SJCRH30 (cell line): Measurements from ENCODE around the gene TRIM45. TPM values are rescaled to one million over a fixed set of nuclear protein-coding genes. Genes with fewer than 3 reads are reported as not detected.
"Not testable (repeated sequence)": the region's sequence is repeated elsewhere in the genome, so short reads cannot be mapped to it uniquely, and the experiment has no call there.

ENCODE experiments used
- DNase-seq, 2 experiments: peaks; one replicate each; pipeline ENCODE4 v3.0.0-alpha.2; 2015 to 2020
- H3K27ac ChIP-seq: fragments of 250-450 bp; sonication (Bioruptor Pico); 2 replicates; pipeline ENCODE4 v1.5.1; 2020; ENCODE audit warnings: mild to moderate bottlenecking, moderate library complexity
- H3K27me3 ChIP-seq: fragments of 250-450 bp; sonication (Bioruptor Pico); 2 replicates; pipeline ENCODE4 v1.5.1; 2020; ENCODE audit warnings: mild to moderate bottlenecking, moderate library complexity
- H3K36me3 ChIP-seq: fragments of 250-450 bp; sonication (Bioruptor Pico); 2 replicates; pipeline ENCODE4 v1.5.1; 2020; ENCODE audit warnings: mild to moderate bottlenecking, moderate library complexity
- H3K4me1 ChIP-seq: fragments of 250-450 bp; sonication (Bioruptor Pico); 2 replicates; pipeline ENCODE4 v1.5.1; 2020; ENCODE audit warnings: mild to moderate bottlenecking, moderate library complexity
- H3K4me3 ChIP-seq: fragments of 250-450 bp; sonication (Bioruptor Pico); 2 replicates; pipeline ENCODE4 v1.5.1; 2020; ENCODE audit warnings: mild to moderate bottlenecking, moderate library complexity
- H3K9me3 ChIP-seq: fragments of 250-450 bp; sonication (Bioruptor Pico); replicated peaks from 2 replicates; pipeline ENCODE4 v1.5.1; 2020; ENCODE audit warnings: mild to moderate bottlenecking, moderate library complexity
- total RNA-seq: library from RNA; depleted of rRNA; stranded (reverse); fragments of >200 nt; shearing (Covaris generic); gene quantifications from 2 replicates; pipeline ENCODE4 v1.2.3, GENCODE V29; 2014

The TRIM45 gene
- total RNA-seq, 1 experiment from 2014 or later = 16.1 TPM

DNA sequence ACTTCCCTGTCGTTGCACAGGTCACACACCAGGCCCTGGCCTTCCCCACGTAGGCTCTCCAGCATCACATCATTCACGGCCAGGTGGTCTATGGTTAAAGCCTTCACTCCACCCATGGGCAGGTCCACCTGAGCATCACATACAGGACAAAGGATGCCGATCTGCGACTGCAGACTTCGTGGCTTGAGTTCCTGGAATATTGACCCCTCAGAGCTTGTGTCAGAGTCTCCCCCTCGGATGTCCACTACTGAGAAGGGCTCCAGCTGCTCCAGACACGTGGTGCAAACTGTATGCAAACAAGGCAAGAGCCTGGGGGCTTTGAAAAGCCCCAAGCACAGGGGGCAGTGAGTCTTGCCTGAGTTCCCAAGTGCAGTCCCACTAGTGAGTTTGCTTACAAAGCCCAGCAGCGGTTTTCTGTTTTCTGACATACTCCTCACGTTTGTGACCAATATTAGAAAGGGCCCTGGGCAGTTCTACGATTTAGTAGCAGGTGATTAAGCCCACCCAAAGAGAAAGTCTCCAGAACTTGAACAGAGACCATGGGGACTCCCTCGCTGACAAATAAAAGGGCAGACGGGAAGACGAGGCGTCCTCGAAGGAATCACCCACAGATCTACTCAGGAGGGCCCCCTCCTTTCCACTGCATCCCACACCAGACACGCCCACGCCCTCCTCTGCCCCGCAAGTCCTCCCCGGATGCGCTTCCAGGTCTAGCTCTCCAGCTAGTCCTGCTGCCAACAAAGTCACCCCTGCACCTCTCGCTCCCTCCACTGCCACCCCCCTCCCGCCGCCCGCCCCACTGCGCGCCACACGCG is 568 bp downstream of the TRIM45 start:
- no peaks in the 10 kb centered on the region for H3K27me3 ChIP-seq
- H3K4me3 ChIP-seq = peak overlapping the region; percentile 68
- DNase-seq = peak; percentile 53 to 77
- no peaks in the 10 kb centered on the region; the same call in 1 of the 2 replicates for H3K36me3 ChIP-seq
- no peaks in the 10 kb centered on the region for H3K9me3 ChIP-seq
- H3K4me1 ChIP-seq = peaks cover 7% of the 10 kb centered on the region
- peak overlapping the region; percentile 100 for H3K27ac ChIP-seq

- H3K9me3 ChIP-seq = not testable (repeated sequence)
- H3K36me3 ChIP-seq = peaks cover 12% of the 10 kb centered on the region
Measured at GRCh38 chr1:117119144-117119543, 2.4 kb downstream of the TRIM45 start.

GRCh38 chr1:117118137-117118536 is 3.4 kb downstream of the TRIM45 start:
- Histone ChIP-seq H3K9me3 (no peaks in the 10 kb centered on the region), H3K27ac (no peak overlapping the region)
- no peak for DNase-seq

More at GRCh38 chr1:117119144-117119543, 2.4 kb downstream of the TRIM45 start:
- not testable (repeated sequence) for H3K4me1 ChIP-seq, H3K27ac ChIP-seq, H3K4me3 ChIP-seq, DNase-seq, H3K27me3 ChIP-seq

DNA sequence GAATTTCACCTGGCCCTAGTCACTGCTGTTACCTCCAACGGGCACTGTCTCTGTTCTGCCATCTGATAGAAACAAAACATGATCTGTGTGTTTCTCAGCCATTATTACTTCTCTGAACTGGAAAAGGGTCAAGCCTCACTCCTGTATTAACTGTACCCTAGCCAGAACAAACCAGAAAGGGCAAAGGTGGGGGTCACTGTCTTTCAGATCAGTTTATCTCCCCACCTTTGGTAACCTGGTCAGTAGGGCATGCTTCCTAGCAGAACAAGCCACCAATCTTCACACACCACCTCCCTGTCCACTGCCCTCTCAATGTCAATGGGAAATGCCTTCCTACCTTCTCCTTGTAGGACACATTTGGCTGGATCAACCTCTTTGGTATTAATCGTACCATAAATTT is 3.9 kb downstream of the TRIM45 start:
- Histone ChIP-seq H3K4me3 (no peak overlapping the region), H3K27me3 (no peaks in the 10 kb centered on the region), H3K9me3 (no peaks in the 10 kb centered on the region), H3K36me3 (peaks cover 16% of the 10 kb centered on the region), H3K27ac (no peak overlapping the region), H3K4me1 (peaks cover 2% of the 10 kb centered on the region; the same call in 1 of the 2 replicates)
- DNase-seq = no peak

More at GRCh38 chr1:117118137-117118536, 3.4 kb downstream of the TRIM45 start:
- no peak overlapping the region for H3K4me3 ChIP-seq
- peaks cover 5% of the 10 kb centered on the region for H3K4me1 ChIP-seq
- no peaks in the 10 kb centered on the region for H3K27me3 ChIP-seq
- peaks cover 12% of the 10 kb centered on the region for H3K36me3 ChIP-seq

- no peak overlapping the region for H3K4me3 ChIP-seq
- peaks cover 18% of the 10 kb centered on the region for H3K36me3 ChIP-seq
- no peak overlapping the region for H3K27ac ChIP-seq
- no peaks in the 10 kb centered on the region for H3K27me3 ChIP-seq
- no peaks in the 10 kb centered on the region for H3K9me3 ChIP-seq
- peaks cover 2% of the 10 kb centered on the region; the same call in 1 of the 2 replicates for H3K4me1 ChIP-seq
- DNase-seq = no peak
Measured at GRCh38 chr1:117116784-117117130, 4.8 kb downstream of the TRIM45 start.

GRCh38 chr1:117116090-117116783 is 5.3 kb downstream of the TRIM45 start:
- Histone ChIP-seq H3K27me3 (no peaks in the 10 kb centered on the region), H3K4me3 (no peak overlapping the region), H3K9me3 (no peaks in the 10 kb centered on the region), H3K27ac (no peak overlapping the region), H3K36me3 (peaks cover 21% of the 10 kb centered on the region), H3K4me1 (peaks cover 2% of the 10 kb centered on the region; the same call in 1 of the 2 replicates)
- DNase-seq = no peak

GRCh38 chr1:117114877-117115276 is 6.7 kb downstream of the TRIM45 start:
- no peak overlapping the region for H3K27ac ChIP-seq
- no peaks in the 10 kb centered on the region for H3K9me3 ChIP-seq
- no peak for DNase-seq
- no peaks in the 10 kb centered on the region for H3K27me3 ChIP-seq
- peaks cover 29% of the 10 kb centered on the region for H3K36me3 ChIP-seq
- no peaks in the 10 kb centered on the region for H3K4me1 ChIP-seq
- H3K4me3 ChIP-seq = no peak overlapping the region

DNA sequence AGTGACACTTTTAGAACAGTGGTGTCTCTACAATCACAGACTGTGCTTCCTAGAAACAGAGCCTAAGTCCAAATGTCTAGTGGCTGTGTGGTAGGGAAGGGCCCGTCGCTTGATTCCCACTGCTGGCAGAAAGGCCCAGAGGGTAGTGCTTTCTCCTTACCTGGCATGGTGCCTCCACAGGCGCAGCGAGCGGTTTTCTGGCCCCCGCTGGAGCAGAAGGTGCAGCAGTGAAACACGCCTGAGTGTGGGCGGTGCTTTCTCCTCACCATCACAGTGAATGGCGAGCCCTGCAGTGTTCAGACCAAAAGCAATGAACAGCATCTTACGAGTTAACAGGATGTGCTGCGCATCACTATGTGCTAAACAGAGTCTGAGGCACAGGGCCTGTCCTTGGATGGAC is 8.3 kb downstream of the TRIM45 start:
- DNase-seq = no peak
- Histone ChIP-seq H3K27me3 (no peaks in the 10 kb centered on the region), H3K27ac (no peak overlapping the region), H3K4me3 (no peak overlapping the region), H3K9me3 (no peaks in the 10 kb centered on the region), H3K36me3 (peaks cover 46% of the 10 kb centered on the region), H3K4me1 (no peaks in the 10 kb centered on the region)

- peaks cover 53% of the 10 kb centered on the region for H3K36me3 ChIP-seq
- no peaks in the 10 kb centered on the region for H3K27me3 ChIP-seq
- no peak overlapping the region for H3K27ac ChIP-seq
- H3K4me3 ChIP-seq = no peak overlapping the region
- H3K9me3 ChIP-seq = no peaks in the 10 kb centered on the region
- DNase-seq = no peak
- H3K4me1 ChIP-seq = no peaks in the 10 kb centered on the region
Measured at GRCh38 chr1:117112047-117112717, 9.4 kb downstream of the TRIM45 start.

DNA sequence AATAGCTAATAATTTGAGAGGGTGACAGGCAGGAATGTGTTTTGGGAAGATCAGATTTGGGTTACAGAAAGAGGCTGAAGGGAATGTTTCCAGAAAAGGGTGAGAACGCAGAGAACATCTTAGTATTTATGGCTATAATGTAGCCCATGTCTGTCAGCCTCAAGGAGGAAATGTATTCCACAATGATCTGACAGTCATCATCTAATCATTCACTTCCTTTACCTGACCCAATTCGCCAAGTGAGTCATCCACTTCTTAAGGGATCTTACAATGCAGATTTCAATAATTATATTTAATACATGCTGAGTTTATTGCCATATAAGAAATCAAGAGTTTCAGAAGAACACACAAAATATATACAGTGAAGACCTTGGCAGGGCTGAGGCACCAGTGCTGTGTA is 10.8 kb downstream of the TRIM45 start:
- no peak overlapping the region for H3K27ac ChIP-seq
- H3K4me3 ChIP-seq = no peak overlapping the region
- H3K9me3 ChIP-seq = no peaks in the 10 kb centered on the region
- H3K4me1 ChIP-seq = no peaks in the 10 kb centered on the region
- H3K36me3 ChIP-seq = peaks cover 58% of the 10 kb centered on the region
- no peak for DNase-seq
- no peaks in the 10 kb centered on the region for H3K27me3 ChIP-seq

DNA sequence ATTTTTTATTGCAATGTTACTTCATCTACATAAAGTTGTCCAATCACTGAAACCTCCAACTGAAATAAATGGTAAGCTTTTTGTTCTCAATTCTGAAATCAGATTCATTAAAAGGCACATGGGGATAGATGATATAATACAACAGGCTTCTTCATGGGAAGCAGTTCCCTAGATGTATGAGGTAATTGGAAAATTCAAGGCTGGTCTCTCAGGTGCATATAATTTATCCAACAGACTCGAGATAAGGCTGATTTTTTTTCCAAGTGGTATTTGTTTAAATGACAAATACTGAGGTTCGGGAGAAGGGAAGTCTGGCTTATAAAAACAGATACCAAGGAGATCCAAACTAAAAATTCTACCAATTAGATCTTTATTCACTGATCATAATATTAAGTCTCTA is 14.2 kb downstream of the TRIM45 start:
- no peaks in the 10 kb centered on the region for H3K4me1 ChIP-seq
- no peak overlapping the region for H3K27ac ChIP-seq
- no peak overlapping the region for H3K4me3 ChIP-seq
- peaks cover 54% of the 10 kb centered on the region for H3K36me3 ChIP-seq
- H3K27me3 ChIP-seq = no peaks in the 10 kb centered on the region
- H3K9me3 ChIP-seq = no peaks in the 10 kb centered on the region
- DNase-seq = no peak

- Histone ChIP-seq H3K9me3 (no peaks in the 10 kb centered on the region), H3K27me3 (no peaks in the 10 kb centered on the region), H3K4me3 (no peak overlapping the region), H3K27ac (no peak overlapping the region), H3K4me1 (no peaks in the 10 kb centered on the region), H3K36me3 (peaks cover 61% of the 10 kb centered on the region)
- DNase-seq = no peak
Measured at GRCh38 chr1:117106478-117106877, 15.1 kb downstream of the TRIM45 start.

- no peaks in the 10 kb centered on the region for H3K27me3 ChIP-seq
- DNase-seq = no peak
- H3K4me3 ChIP-seq = no peak overlapping the region
- H3K27ac ChIP-seq = no peak overlapping the region
- H3K9me3 ChIP-seq = no peaks in the 10 kb centered on the region
- H3K4me1 ChIP-seq = no peaks in the 10 kb centered on the region
- H3K36me3 ChIP-seq = peaks cover 61% of the 10 kb centered on the region
Measured at GRCh38 chr1:117105722-117106121, 15.8 kb downstream of the TRIM45 start.

GRCh38 chr1:117104986-117105385 is 16.6 kb downstream of the TRIM45 start:
- no peaks in the 10 kb centered on the region for H3K27me3 ChIP-seq
- H3K27ac ChIP-seq = no peak overlapping the region
- H3K9me3 ChIP-seq = no peaks in the 10 kb centered on the region
- DNase-seq = no peak
- peaks cover 66% of the 10 kb centered on the region for H3K36me3 ChIP-seq
- H3K4me3 ChIP-seq = no peak overlapping the region
- H3K4me1 ChIP-seq = no peaks in the 10 kb centered on the region

GRCh38 chr1:117101858-117102257 is 19.7 kb downstream of the TRIM45 start:
- not testable (repeated sequence) for H3K27me3 ChIP-seq, H3K4me1 ChIP-seq, H3K27ac ChIP-seq, H3K9me3 ChIP-seq, H3K4me3 ChIP-seq, DNase-seq
- H3K36me3 ChIP-seq = peaks cover 63% of the 10 kb centered on the region
